Thyroid gland (tissue), 4 donors: ENCODE measurements around the gene INPP4B.

ENCODE experiments used
- CTCF ChIP-seq, 6 experiments: fragments of 200-600 bp in 3 of 6; fragments of 450-650 bp in 3 of 6; sonication (generic) in 3 of 6; IDR thresholded peaks; one replicate each; pipeline ENCODE4 v1.5.1; 2016 to 2019; ENCODE audit warnings: antibody characterized with exemption in 6 of 6, mild to moderate bottlenecking in 2 of 6, inconsistent platforms in 1 of 6, moderate library complexity in 1 of 6
- POLR2A ChIP-seq, 2 donors: fragments of 450-650 bp; IDR thresholded peaks; one replicate each; pipeline ENCODE4 v1.6.1; 2017; ENCODE audit warnings: antibody characterized with exemption in 2 of 2, mild to moderate bottlenecking in 2 of 2, moderate library complexity in 1 of 2

- no peak for TF ChIP-seq CTCF (IDR thresholded peaks at IDR 0.05)
- no peak for TF ChIP-seq POLR2A (IDR thresholded peaks at IDR 0.05)
Observed at GRCh38 chr4:142341268-142341667, 504.8 kb downstream of the INPP4B start.
